ENCODE data around the gene C6orf89.

The C6orf89 gene

DNA sequence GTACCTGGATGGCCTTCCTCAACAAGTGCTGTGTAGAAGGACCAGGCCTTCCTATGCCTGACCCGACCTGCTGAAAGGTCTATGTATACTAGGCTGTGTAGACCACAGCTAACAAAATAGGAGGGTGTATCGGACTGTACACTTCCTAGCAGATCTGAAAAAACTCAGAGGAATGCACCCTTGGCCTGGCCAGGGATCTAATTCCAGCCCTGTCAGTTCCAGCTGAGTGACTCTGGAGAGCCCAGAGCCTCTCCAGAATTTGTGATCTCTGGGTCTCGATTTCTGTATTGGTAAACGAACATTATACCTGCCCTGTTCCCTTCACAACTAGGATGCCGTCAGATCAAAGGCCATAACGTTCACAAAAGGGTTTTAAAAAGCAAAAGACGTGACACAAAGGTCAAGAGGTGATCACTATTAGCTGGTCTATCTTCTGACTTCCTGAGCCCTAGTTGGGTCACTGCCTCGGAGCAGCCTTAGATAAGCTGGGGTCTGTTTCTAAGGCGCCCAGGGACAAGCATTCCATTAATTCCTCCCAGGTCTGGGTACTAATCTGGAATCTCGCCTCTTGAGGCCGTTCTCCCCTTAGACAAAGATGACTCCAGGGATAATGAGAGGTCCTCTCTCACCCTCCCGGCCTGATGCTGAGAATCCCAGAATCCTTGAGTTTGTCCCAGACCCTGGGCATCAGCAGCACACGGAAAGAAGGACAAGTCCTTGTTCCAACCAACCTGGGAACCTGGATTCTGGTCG, 86.3 kb downstream of the C6orf89 start:
- no peak for DNase-seq

- no peak for DNase-seq
Observed at GRCh38 chr6:36973190-36973589, 87.4 kb downstream of the C6orf89 start.

GRCh38 chr6:36973647-36974046, 87.9 kb downstream of the C6orf89 start:
- DNase-seq = no peak

DNA sequence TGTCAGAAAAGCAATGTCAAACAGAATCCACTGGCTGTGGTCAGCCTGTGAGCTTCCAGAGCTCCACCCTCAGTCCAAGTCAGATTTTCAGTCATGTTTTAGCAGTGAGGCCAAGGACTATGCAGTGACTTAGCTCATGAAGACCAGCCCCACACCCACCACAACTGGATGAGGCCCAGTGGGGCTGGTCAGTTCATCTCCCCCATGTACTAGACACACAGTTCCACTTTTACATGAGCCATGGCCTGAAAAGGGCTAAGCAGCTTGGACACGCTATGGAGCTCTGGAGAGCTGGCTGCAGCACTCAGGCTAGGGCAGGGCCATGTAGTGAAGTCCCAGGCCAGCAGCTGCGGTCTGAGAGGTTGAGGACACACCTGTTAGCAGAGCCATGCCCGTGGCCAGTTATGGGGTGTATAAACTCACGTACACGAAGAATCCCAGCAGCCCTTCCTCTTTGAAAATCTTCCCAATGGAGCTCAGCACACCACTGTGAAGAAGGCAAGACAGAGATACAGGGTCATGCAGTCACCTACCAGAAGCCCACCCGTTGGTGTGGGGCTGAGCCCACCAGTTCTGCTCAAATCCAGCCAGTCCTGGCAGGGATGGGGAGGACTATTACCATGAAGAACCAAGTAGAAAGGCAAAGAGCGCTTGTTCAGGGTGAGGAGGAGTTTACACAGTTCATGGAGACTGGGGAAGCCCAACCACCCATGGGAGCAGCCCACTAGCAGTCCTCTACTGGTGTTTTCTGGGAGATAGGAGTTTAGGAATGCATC, 89.7 kb downstream of the C6orf89 start:
- no peak for DNase-seq

- no peak for DNase-seq
Observed at GRCh38 chr6:36976007-36976264, 90.2 kb downstream of the C6orf89 start.

DNA sequence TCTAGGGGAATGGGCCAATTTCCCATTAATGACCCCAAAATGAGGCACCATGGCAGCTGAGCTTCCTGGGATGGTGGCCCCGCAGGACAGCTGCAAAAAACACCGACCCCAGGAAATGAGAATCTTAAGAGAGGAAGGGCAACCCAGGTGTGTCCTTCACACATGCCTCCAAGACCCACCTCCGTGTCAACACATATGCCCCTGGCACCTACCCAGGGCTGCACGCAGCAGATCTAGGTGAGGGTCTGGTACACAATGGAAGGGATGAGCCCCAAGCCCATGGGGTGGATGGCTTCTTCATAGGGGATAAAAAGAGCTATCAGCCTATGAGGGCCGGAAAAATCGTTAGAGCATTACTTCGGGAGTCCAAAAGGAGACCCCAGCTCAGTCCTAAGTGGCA, 90.8 kb downstream of the C6orf89 start:
- no peak for DNase-seq

- DNase-seq = no peak
Observed at GRCh38 chr6:36976931-36977330, 91.2 kb downstream of the C6orf89 start.

DNA sequence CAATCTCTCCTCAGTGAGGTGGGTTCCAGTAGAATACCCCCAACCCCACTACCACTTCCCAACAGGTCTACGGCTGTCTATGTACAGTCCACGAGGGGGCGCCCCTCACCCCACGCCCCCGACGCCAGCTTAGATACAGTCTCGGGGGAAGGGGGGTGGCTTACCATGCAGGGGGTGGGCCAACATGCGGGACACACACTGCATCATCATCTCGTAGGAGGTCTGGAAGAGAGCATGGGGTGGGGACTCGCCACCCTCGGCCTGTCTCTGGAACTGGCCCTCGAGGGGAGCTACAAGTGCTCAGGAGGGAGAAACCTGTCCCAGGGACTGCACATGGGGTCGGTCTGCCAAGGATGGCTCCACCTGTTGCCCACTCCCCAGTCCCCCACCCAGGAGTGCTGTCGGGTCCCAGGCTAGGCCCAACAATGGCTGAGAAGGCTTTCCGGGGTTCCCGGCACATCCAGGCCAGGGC, 91.8 kb downstream of the C6orf89 start:
- no peak for DNase-seq
